NCI-H1417 treated with DMSO at 0.1 percent for 48 hours (cell line): ENCODE results near the gene MSX2.

Experiments
- DNase-seq: peaks from one replicate; lab custom pipeline; 2025; lab: John Stamatoyannopoulos, UW

Gene MSX2

DNA sequence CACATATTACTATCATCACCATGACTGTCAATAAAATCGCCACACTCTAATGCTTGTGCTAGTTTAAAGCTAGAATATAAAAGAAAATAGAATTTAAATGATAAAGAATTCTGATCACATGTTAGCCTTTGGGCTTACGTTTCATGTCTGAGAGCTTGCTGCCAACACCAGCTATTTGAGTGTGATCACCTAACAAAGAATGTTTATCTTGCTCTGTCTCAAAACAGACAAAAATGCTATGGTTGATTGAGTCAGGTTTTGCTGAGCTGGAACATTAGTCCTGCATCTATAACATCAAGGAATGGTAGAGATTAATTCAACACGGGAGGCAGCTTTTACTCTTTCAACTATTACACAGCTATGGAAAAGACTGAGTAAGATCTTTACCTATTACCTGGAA, 50.7 kb downstream of the MSX2 start:
- DNase-seq, result no peak

DNA sequence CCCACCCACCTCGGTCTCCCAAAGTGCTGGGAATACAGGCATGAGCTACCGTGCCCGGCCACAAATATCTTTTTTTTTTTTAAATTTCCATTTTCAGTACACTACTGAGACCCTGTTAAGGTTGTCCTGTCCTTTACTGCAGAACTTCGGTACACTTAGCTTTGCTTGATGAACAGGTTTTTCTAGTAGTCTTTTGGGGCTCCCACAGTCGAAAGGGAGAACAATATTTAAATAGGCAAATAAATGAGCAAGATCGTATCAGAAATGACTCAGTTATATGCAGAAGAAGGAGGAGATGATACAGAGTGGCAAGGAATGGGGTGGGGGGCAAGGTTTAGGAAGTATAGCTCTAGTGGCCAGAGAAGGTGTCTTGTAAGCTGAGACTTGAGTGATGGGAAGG, 52.7 kb downstream of the MSX2 start:
- DNase-seq, result no peak

DNA sequence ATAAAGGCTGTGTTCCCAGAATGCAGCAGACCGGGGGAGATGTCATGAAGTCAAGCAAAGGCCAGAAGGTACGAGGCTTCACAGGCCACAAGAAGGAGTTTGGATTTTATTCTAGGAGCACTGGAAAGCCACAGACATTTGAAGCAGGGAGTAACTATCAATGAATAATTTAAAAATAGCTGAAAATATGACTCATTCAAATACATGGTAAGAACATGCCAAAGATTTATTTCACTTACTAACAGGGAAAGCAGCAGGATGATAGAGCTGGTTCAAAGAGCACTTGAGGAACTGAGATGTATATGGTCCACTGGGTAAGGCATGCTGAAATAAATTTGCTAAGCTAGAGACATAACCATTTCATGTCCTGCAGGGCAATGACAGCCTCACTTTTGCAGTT, 53.2 kb downstream of the MSX2 start:
- DNase-seq, result no peak
